ENCODE measurements around the gene GLRA2. TPM values are rescaled to one million over a fixed set of nuclear protein-coding genes. Genes with fewer than 3 reads are reported as not detected.

The GLRA2 gene
- polyA plus RNA-seq, 1 donor (not counting 4 experiments of a cell fraction or from before 2014, with no cell fraction given) = not detected

GRCh38 chrX:14717949-14718348 lies 188.6 kb downstream of the GLRA2 start:
- H3K27ac ChIP-seq (ENCODE audit: control insufficient read depth, insufficient read depth, low read length) = no peak overlapping the region
- H3K4me2 ChIP-seq (ENCODE audit: control insufficient read depth, extremely low read depth, insufficient read depth, low read depth, low read length) = no peak overlapping the region
- no peaks in the 10 kb centered on the region for H3K9me1 ChIP-seq (ENCODE audit: control insufficient read depth, extremely low read depth, insufficient read depth, low read length)
- dilution Hi-C loops (cut with MboI; ENCODE audit: extremely low pct_ligation_motif_present, low sequenced_read_pairs) = no loop called here
- no peaks in the 10 kb centered on the region for H3K4me1 ChIP-seq (ENCODE audit: control insufficient read depth, extremely low read depth, insufficient read depth, low read length)
- FAIRE-seq = no peak
- no peaks in the 10 kb centered on the region for H3K9me3 ChIP-seq (ENCODE audit: control insufficient read depth, low read depth, low read length)
- TF ChIP-seq CTCF (optimal IDR thresholded peaks at IDR 0.05 in 1 of 3, IDR thresholded peaks at IDR 0.05 in 1 of 3, conservative IDR thresholded peaks at IDR 0.05 in 1 of 3; ENCODE audit: extremely low read depth in 1 of 3, insufficient read depth in 2 of 3, low read length in 3 of 3) (no peak), EZH2 (IDR thresholded peaks at IDR 0.05; ENCODE audit: low read length) (no peak)
- H3K79me2 ChIP-seq (ENCODE audit: control insufficient read depth, insufficient read depth, low read length) = no peaks in the 10 kb centered on the region
- no peak overlapping the region for H2AFZ ChIP-seq (ENCODE audit: control insufficient read depth, low read length)
- H3K4me3 ChIP-seq (ENCODE audit: control insufficient read depth in 2 of 3, extremely low read depth in 1 of 3, insufficient read depth in 2 of 3, low read depth in 1 of 3, low read length in 3 of 3) = no peak overlapping the region
- no peaks in the 10 kb centered on the region for H3K27me3 ChIP-seq (ENCODE audit: control insufficient read depth, extremely low read depth, insufficient read depth, low read length)
- no peak overlapping the region for H3K9ac ChIP-seq (ENCODE audit: control insufficient read depth, extremely low read depth, insufficient read depth, low read length)
- no peak for DNase-seq (ENCODE audit: low read depth, low spot score)
- no peaks in the 10 kb centered on the region for H4K20me1 ChIP-seq (ENCODE audit: control insufficient read depth, extremely low read depth, insufficient read depth, low read length)
- no peaks in the 10 kb centered on the region for H3K36me3 ChIP-seq (ENCODE audit: control insufficient read depth in 2 of 2, extremely low read depth in 1 of 2, insufficient read depth in 2 of 2, low read length in 2 of 2)

- Histone ChIP-seq H4K20me1 (ENCODE audit: control insufficient read depth, extremely low read depth, insufficient read depth, low read length) (no peaks in the 10 kb centered on the region), H3K36me3 (ENCODE audit: control insufficient read depth in 2 of 2, extremely low read depth in 1 of 2, insufficient read depth in 2 of 2, low read length in 2 of 2) (no peaks in the 10 kb centered on the region), H3K9ac (ENCODE audit: control insufficient read depth, extremely low read depth, insufficient read depth, low read length) (no peak overlapping the region), H2AFZ (ENCODE audit: control insufficient read depth, low read length) (no peak overlapping the region), H3K9me3 (ENCODE audit: control insufficient read depth, low read depth, low read length) (no peaks in the 10 kb centered on the region), H3K4me3 (ENCODE audit: control insufficient read depth in 2 of 3, extremely low read depth in 1 of 3, insufficient read depth in 2 of 3, low read depth in 1 of 3, low read length in 3 of 3) (no peak overlapping the region), H3K4me1 (ENCODE audit: control insufficient read depth, extremely low read depth, insufficient read depth, low read length) (no peaks in the 10 kb centered on the region), H3K27me3 (ENCODE audit: control insufficient read depth, extremely low read depth, insufficient read depth, low read length) (no peaks in the 10 kb centered on the region), H3K27ac (ENCODE audit: control insufficient read depth, insufficient read depth, low read length) (no peak overlapping the region), H3K9me1 (ENCODE audit: control insufficient read depth, extremely low read depth, insufficient read depth, low read length) (no peaks in the 10 kb centered on the region), H3K4me2 (ENCODE audit: control insufficient read depth, extremely low read depth, insufficient read depth, low read depth, low read length) (no peak overlapping the region), H3K79me2 (ENCODE audit: control insufficient read depth, insufficient read depth, low read length) (no peaks in the 10 kb centered on the region)
- DNase-seq (ENCODE audit: low read depth, low spot score) (peak; percentile 35), FAIRE-seq (peak; percentile 29)
- no peak for TF ChIP-seq CTCF (optimal IDR thresholded peaks at IDR 0.05 in 1 of 3, IDR thresholded peaks at IDR 0.05 in 1 of 3, conservative IDR thresholded peaks at IDR 0.05 in 1 of 3; ENCODE audit: extremely low read depth in 1 of 3, insufficient read depth in 2 of 3, low read length in 3 of 3)
- TF ChIP-seq EZH2 (IDR thresholded peaks at IDR 0.05; ENCODE audit: low read length) = no peak
- dilution Hi-C loops (cut with MboI; ENCODE audit: extremely low pct_ligation_motif_present, low sequenced_read_pairs) = no loop called here
These were observed 189.1 kb downstream of the GLRA2 start for GRCh38 chrX:14718403-14718802.

Data from keratinocyte (primary cell).